H1 (cell line): ENCODE data around the gene BCAR3.

ENCODE experiments used
- CHD1 ChIP-seq: IDR thresholded peaks from 2 replicates; pipeline ENCODE4 v1.6.1; 2012; ENCODE audit warnings: low read depth, low read length, improper control_type of control experiment
- EP300 ChIP-seq, 2 experiments: IDR thresholded peaks; 1 replicate in 1 of 2; 2 replicates in 1 of 2; pipeline ENCODE4 v1.6.1; 2011 to 2012; ENCODE audit warnings: low read depth in 2 of 2, low read length in 2 of 2, mild to moderate bottlenecking in 2 of 2, borderline replicate concordance in 1 of 2, inconsistent platforms in 1 of 2, moderate library complexity in 1 of 2
- JUND ChIP-seq: IDR thresholded peaks from 2 replicates; pipeline ENCODE4 v1.6.1; 2011; ENCODE audit warnings: mild to moderate bottlenecking, improper control_type of control experiment, low read length
- KDM1A ChIP-seq: fragments of 200-600, 300-600 bp; sonication (generic); IDR thresholded peaks from 2 replicates; pipeline ENCODE4 v1.7.1; 2016; ENCODE audit warnings: mild to moderate bottlenecking, low read length, borderline replicate concordance
- POLR2A ChIP-seq, 2 experiments: IDR thresholded peaks; 1 replicate in 1 of 2; 2 replicates in 1 of 2; pipeline ENCODE4 v1.6.1; 2011; ENCODE audit warnings: low read depth in 2 of 2, low read length in 2 of 2, mild to moderate bottlenecking in 2 of 2; ENCODE audit errors: control extremely low read depth in 1 of 2
- SP1 ChIP-seq: IDR thresholded peaks from 2 replicates; pipeline ENCODE4 v1.6.1; 2011; ENCODE audit warnings: low read depth, low read length
- TAF1 ChIP-seq: IDR thresholded peaks from 2 replicates; pipeline ENCODE4 v1.6.1; 2011; ENCODE audit warnings: mild to moderate bottlenecking, low read depth, low read length
- ZNF274 ChIP-seq: IDR thresholded peaks from 2 replicates; pipeline ENCODE4 v1.7.0; 2012; ENCODE audit warnings: low read length, borderline replicate concordance; ENCODE audit errors: extremely low read depth
- TF ChIP-seq, protein P1 (sequence below), 3 experiments: IDR thresholded peaks; 1 replicate in 2 of 3; 2 replicates in 1 of 3; pipeline versions ENCODE4 v1.5.1 to v1.6.1; 2011; ENCODE audit warnings: low read length in 3 of 3, mild to moderate bottlenecking in 3 of 3, inconsistent platforms in 2 of 3, low read depth in 1 of 3, moderate library complexity in 1 of 3; ENCODE audit not compliant: insufficient read depth in 1 of 3; ENCODE audit errors: control extremely low read depth in 1 of 3
- TF ChIP-seq, protein P2 (sequence below): IDR thresholded peaks from 2 replicates; pipeline ENCODE4 v1.6.1; 2011; ENCODE audit warnings: low read length, improper control_type of control experiment
- TF ChIP-seq, protein P3 (sequence below): IDR thresholded peaks from 2 replicates; pipeline ENCODE4 v1.6.1; 2011; ENCODE audit warnings: low read depth, mild to moderate bottlenecking, low read length; ENCODE audit not compliant: insufficient read depth

DNA sequence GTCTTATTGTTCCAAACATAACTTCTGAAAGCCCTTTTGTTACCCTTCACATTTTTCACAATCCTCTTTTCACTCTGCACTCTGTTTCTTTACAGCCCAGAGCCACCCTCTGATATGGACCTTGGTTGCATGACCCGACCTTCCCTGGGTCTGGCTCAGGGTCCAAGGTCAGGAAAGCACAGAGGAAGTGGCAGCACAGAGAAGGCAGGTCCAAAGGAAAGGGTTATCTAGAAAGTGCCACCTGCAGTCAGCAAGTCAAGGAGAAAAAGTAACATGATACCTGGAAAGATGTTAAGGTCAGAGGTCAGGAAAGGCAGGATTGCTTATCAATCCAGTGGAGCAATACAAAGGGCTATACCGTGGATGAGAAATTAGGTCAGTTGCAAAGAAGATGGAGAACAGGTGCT is 18.4 kb downstream of the BCAR3 start:
- TF ChIP-seq, protein P1, sequence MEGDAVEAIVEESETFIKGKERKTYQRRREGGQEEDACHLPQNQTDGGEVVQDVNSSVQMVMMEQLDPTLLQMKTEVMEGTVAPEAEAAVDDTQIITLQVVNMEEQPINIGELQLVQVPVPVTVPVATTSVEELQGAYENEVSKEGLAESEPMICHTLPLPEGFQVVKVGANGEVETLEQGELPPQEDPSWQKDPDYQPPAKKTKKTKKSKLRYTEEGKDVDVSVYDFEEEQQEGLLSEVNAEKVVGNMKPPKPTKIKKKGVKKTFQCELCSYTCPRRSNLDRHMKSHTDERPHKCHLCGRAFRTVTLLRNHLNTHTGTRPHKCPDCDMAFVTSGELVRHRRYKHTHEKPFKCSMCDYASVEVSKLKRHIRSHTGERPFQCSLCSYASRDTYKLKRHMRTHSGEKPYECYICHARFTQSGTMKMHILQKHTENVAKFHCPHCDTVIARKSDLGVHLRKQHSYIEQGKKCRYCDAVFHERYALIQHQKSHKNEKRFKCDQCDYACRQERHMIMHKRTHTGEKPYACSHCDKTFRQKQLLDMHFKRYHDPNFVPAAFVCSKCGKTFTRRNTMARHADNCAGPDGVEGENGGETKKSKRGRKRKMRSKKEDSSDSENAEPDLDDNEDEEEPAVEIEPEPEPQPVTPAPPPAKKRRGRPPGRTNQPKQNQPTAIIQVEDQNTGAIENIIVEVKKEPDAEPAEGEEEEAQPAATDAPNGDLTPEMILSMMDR (IDR thresholded peaks at IDR 0.05; ENCODE audit: control extremely low read depth in 1 of 3, insufficient read depth in 1 of 3, low read depth in 1 of 3, low read length in 3 of 3): no peak
- TF ChIP-seq TAF1 (no peak), CHD1 (no peak), SP1 (no peak), KDM1A (no peak), ZNF274 (no peak), EP300 (IDR thresholded peaks at IDR 0.05; ENCODE audit: borderline replicate concordance in 1 of 2, low read depth in 2 of 2, low read length in 2 of 2) (no peak), JUND (no peak), POLR2A (IDR thresholded peaks at IDR 0.05; ENCODE audit: control extremely low read depth in 1 of 2, low read depth in 2 of 2, low read length in 2 of 2) (no peak)
- TF ChIP-seq, protein P2, sequence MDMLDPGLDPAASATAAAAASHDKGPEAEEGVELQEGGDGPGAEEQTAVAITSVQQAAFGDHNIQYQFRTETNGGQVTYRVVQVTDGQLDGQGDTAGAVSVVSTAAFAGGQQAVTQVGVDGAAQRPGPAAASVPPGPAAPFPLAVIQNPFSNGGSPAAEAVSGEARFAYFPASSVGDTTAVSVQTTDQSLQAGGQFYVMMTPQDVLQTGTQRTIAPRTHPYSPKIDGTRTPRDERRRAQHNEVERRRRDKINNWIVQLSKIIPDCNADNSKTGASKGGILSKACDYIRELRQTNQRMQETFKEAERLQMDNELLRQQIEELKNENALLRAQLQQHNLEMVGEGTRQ: no peak
- TF ChIP-seq, protein P3, sequence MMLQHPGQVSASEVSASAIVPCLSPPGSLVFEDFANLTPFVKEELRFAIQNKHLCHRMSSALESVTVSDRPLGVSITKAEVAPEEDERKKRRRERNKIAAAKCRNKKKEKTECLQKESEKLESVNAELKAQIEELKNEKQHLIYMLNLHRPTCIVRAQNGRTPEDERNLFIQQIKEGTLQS: no peak
